ENCODE results near the gene KIF4A.
"Not testable (repeated sequence)": the region's sequence is repeated elsewhere in the genome, so short reads cannot be mapped to it uniquely, and the experiment has no call there.

The KIF4A gene

DNA sequence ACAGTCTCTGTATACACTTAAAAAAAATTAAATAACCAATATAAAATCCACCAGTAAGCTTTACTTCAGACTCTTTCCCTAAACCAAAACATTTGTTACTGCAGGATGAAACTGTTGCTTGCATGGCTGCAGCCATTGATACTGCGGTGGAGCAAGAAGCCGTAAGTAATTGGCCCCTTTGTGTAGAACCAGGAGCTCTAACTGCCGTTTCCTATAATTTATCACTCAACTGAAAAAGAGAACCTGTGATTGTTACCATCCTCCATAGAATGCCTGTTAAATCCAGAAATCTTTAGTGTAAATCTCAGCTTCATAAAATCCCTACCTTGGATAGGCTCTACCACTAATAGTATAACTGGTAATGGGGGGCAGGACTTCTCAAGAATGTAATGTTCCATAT lies 62.6 kb downstream of the KIF4A start:
- TF ChIP-seq CTCF (IDR thresholded peaks at IDR 0.05) = no peak
- Mint-ChIP-seq H3K9me3 (peaks cover 53% of the 10 kb centered on the region), H3K4me1 (no peaks in the 10 kb centered on the region), H3K27ac (no peak overlapping the region), H3K4me3 (no peak overlapping the region), H3K27me3 (ENCODE audit: low read depth, poor library complexity) (peaks cover 2% of the 10 kb centered on the region), H3K36me3 (ENCODE audit: low read depth) (peaks cover 71% of the 10 kb centered on the region)
- DNase-seq = no peak

GRCh38 chrX:70353514-70353913 lies 63.6 kb downstream of the KIF4A start:
- Mint-ChIP-seq H3K27me3 (ENCODE audit: low read depth, poor library complexity) (peaks cover 2% of the 10 kb centered on the region), H3K9me3 (peaks cover 51% of the 10 kb centered on the region), H3K4me1 (no peaks in the 10 kb centered on the region), H3K4me3 (no peak overlapping the region), H3K36me3 (ENCODE audit: low read depth) (peaks cover 71% of the 10 kb centered on the region), H3K27ac (no peak overlapping the region)
- no peak for TF ChIP-seq CTCF (IDR thresholded peaks at IDR 0.05)
- DNase-seq = no peak

- Mint-ChIP-seq H3K4me3 (no peak overlapping the region), H3K9me3 (peaks cover 56% of the 10 kb centered on the region), H3K27ac (no peak overlapping the region), H3K4me1 (no peaks in the 10 kb centered on the region), H3K27me3 (ENCODE audit: low read depth, poor library complexity) (peaks cover 2% of the 10 kb centered on the region), H3K36me3 (ENCODE audit: low read depth) (peaks cover 77% of the 10 kb centered on the region)
- no peak for DNase-seq
- no peak for TF ChIP-seq CTCF (IDR thresholded peaks at IDR 0.05)
These were observed 64.8 kb downstream of the KIF4A start for GRCh38 chrX:70354716-70355115.

- H3K36me3 Mint-ChIP-seq (ENCODE audit: low read depth) = peaks cover 60% of the 10 kb centered on the region
- H3K9me3 Mint-ChIP-seq = peaks cover 36% of the 10 kb centered on the region
- no peaks in the 10 kb centered on the region for H3K27me3 Mint-ChIP-seq (ENCODE audit: low read depth, poor library complexity)
- no peak overlapping the region for H3K4me3 Mint-ChIP-seq
- no peak for TF ChIP-seq CTCF (IDR thresholded peaks at IDR 0.05)
- no peak overlapping the region for H3K27ac Mint-ChIP-seq
- H3K4me1 Mint-ChIP-seq = no peaks in the 10 kb centered on the region
- no peak for DNase-seq
These were observed 69.6 kb downstream of the KIF4A start for GRCh38 chrX:70359458-70359857.

DNA sequence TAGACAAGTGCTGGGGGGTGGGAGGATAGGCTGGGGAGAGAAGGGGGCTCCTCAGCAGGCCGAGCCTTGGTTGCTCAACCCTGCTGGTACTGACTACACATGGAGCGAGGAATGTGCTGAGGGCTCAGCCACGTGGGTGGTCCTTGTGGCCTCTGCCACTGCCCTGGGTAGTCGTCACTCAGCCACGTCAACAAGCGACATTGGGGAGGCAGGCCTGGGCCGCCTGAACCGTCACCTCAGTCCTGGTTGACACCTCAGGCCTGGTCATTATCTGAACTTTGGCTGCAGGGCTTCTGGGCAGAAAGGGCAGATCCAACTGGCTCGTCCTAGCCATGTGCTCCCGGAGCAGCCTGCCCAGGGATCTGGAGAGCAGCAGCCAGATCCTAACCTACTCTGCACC lies 70.5 kb downstream of the KIF4A start:
- no peak for DNase-seq
- H3K36me3 Mint-ChIP-seq (ENCODE audit: low read depth) = peaks cover 59% of the 10 kb centered on the region
- H3K27ac Mint-ChIP-seq = no peak overlapping the region
- H3K27me3 Mint-ChIP-seq (ENCODE audit: low read depth, poor library complexity) = no peaks in the 10 kb centered on the region
- H3K4me3 Mint-ChIP-seq = no peak overlapping the region
- no peaks in the 10 kb centered on the region for H3K4me1 Mint-ChIP-seq
- no peak for TF ChIP-seq CTCF (IDR thresholded peaks at IDR 0.05)
- peaks cover 37% of the 10 kb centered on the region for H3K9me3 Mint-ChIP-seq

- H3K27ac Mint-ChIP-seq; H3K4me1 Mint-ChIP-seq; DNase-seq; H3K4me3 Mint-ChIP-seq; H3K27me3 Mint-ChIP-seq (ENCODE audit: low read depth, poor library complexity): not testable (repeated sequence)
- Mint-ChIP-seq H3K9me3 (peaks cover 56% of the 10 kb centered on the region), H3K36me3 (ENCODE audit: low read depth) (peaks cover 75% of the 10 kb centered on the region)
These were observed 78.8 kb downstream of the KIF4A start for GRCh38 chrX:70368731-70369130.

Measured in nephron progenitor cell (in vitro differentiated cells).